HG02642 (cell line): Measurements from ENCODE around the gene GREM2.

ENCODE experiments used
- ATAC-seq: cut with Tn5 transposase; IDR thresholded peaks from one replicate; pipeline ENCODE4 v1.9.1; 2021; ENCODE audit warnings: mild to moderate bottlenecking; ENCODE audit not compliant: unreplicated experiment, poor library complexity

Gene GREM2

GRCh38 chr1:240567066-240567465, 44.9 kb downstream of the GREM2 start:
- no peak for ATAC-seq

DNA sequence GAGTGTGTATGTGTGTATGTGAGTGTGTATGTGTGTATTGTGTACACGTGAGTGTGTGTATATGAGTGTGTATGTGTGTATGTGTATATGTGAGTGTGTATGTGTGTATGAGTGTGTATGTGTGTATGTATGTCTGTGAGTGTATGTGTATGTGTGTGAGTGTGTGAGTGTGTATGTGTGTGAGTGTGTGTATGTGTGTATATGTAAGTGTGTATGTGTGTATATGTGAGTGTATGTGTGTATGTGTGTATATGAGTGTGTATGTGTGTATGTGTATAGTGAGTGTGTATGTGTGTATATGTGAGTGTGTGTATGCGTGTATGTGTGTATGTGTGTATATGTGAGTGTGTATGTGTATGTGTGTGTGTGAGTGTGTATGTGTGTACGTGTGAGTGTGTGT, 49.2 kb downstream of the GREM2 start:
- no peak for ATAC-seq

DNA sequence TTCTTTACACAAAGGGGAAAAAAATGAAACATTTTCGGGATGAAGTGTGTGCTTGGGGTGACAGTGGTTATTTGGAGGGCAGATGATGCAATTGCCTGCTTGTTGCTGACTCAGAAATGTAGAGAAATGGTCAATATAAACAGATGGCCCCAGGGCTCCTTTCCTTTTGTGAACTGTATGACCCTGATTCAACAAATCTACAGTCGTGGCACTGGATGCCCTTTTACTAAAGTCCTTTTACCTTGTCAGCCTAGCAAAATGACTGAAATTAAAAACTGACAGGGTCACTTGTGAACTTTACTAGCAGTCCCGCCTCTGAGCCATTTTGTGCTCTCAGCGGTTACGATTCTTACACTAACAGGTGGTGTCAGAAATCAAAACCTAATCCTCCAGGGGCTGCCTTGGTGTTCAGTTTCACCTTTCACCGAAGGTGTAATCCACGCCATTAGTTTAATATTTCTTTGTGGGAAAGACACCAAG, 49.8 kb downstream of the GREM2 start:
- ATAC-seq, result no peak

- ATAC-seq, result no peak
These were observed 52.2 kb downstream of the GREM2 start for GRCh38 chr1:240559781-240560180.

- no peak for ATAC-seq
These were observed 56.4 kb downstream of the GREM2 start for GRCh38 chr1:240555524-240555923.

DNA sequence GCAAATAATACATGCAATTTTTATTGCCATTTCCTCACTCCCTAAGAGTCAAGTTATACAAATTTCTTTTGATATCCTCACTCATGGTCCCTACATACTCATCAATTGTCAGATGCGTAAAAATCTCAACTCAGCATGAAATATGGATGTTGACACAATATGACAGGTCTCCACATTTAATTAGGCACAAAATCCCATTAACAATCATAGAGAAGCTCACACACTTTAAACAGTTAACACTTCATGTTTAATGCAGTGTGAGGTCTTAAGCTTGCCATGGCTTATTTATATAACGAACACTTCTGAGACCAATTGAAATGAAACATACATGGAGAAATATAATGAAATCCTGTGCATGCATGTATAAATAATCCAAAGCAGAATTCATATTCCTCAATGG, 58.6 kb downstream of the GREM2 start:
- no peak for ATAC-seq

- no peak for ATAC-seq
These were observed 72.1 kb downstream of the GREM2 start for GRCh38 chr1:240539769-240540414.

GRCh38 chr1:240538776-240539430, 73.1 kb downstream of the GREM2 start:
- ATAC-seq, result no peak

DNA sequence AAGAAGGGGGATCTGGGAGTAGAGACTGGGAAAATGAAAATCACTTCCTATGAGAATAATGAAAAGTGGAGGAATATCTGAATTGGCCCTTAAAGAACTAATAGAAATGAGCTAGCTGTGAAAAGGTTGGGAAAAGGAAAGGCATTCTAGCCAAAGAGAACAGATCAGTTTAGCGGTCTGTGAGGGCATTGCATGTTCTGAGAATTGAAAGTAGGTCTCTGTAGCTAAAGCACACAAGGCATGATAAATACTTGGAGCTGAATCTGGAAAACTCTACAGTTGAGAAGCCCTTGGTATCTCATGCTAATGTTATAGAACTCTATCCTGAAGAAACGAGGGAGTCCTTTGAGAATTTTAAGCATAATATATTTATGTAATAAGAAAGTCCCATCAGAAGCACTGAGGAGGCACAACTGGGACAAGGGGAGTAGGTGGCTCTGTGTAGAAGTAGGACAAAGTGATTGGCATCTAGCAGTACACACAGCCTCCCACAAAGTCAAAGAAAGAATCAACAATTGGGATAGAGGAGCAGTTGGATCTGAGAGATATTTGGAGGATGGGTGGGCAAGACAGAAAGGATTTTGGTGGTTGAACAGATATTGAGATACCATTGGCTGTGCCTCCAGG, 78.7 kb downstream of the GREM2 start:
- no peak for ATAC-seq

DNA sequence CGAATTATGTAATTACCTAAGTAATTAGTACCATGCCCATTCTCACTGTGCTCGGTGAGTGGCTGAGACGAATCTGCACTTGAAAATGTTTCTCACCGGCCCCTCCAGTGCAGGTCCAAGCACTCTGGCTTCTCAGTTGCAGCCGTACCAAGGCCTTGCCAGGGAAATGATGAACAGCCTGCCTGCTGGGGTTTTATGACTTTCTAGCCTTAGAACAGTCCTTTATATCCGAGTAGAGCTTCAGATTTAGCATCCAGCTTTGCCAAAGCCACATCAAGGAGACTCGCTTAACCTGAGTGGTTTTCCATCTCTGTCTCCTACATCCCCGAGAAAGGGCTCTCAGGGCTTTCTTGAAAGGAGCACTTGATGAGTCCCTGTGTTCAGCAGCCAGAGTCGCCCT, 83.4 kb downstream of the GREM2 start:
- no peak for ATAC-seq

- no peak for ATAC-seq
These were observed 84.9 kb downstream of the GREM2 start for GRCh38 chr1:240527086-240527485.

DNA sequence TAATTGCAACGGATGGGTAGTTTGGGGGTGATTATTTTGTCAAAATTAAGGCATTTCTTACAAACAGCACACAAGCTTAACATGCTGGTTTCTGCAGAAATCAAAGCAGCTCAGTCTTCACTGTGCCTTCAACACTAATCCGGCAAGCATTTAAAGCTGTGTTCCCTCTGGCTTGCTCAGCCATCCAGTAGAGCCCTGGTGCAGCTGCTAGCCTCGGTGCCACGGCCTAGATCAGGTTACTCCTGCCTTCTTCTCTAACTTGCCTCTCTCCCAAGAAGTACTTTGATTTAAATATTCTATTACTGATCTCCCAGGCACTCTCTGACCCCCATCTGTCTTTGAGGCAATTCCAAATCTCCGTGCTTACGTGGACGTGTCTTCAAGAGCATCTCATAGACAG, 85.6 kb downstream of the GREM2 start:
- ATAC-seq, result no peak

DNA sequence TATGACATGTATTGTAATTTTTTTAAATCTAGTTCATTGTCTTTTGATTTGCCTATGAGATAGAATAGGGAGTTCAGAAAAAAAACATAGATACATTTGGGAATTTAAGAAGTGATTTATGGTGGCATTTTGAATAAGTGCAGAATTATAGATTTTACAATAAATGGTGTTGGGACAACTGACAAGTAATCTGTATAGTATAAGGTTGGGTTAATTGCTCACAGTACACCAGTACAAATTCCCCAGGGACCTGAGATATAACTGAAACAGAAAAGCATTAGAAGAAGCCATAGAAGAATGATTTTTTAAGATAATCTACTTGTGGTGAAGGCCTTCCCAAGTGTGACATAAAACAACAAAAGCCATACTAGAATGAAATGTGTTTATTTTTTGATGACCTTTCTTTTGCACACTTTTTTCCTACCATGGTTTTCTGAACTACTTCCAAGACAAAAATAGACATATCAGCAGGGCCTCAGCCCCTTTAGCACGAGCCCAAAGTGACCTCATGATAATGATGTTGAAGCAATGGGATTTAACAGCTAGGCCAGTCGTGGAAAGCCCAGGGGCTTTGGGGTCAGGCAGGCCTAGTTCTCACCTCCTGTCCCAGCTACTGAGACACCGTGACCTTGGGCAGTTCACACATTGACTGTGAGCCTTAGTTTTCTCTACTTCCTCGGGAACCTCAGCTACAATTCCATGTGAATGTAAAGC, 87.4 kb downstream of the GREM2 start:
- no peak for ATAC-seq

GRCh38 chr1:240522122-240522822, 89.7 kb downstream of the GREM2 start:
- no peak for ATAC-seq

- ATAC-seq, result no peak
These were observed 94.1 kb downstream of the GREM2 start for GRCh38 chr1:240517891-240518290.

- no peak for ATAC-seq
These were observed 95.9 kb downstream of the GREM2 start for GRCh38 chr1:240516069-240516468.

- ATAC-seq, result no peak
These were observed 96.5 kb downstream of the GREM2 start for GRCh38 chr1:240515505-240515904.

- no peak for ATAC-seq
These were observed 100.2 kb downstream of the GREM2 start for GRCh38 chr1:240511789-240512188.

DNA sequence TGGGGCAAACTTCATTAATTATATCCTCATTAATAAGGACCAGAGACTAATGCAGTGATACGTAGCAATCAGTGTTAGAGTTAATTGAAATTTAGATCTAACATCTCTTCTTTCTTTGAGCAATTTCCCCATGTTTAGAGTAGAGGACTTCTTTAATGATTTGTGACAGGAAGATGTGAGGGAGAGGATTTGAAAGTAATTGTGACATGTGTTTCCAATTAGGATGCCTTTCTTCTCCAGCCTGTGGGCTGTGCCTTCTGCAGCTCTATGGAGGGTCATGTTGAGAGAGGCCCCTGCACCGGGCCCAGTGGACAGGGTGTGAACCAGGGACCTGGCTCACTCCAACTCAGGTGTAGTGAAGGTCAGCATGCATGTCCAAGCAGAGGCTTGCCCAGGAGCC, 103.0 kb downstream of the GREM2 start:
- ATAC-seq, result no peak

DNA sequence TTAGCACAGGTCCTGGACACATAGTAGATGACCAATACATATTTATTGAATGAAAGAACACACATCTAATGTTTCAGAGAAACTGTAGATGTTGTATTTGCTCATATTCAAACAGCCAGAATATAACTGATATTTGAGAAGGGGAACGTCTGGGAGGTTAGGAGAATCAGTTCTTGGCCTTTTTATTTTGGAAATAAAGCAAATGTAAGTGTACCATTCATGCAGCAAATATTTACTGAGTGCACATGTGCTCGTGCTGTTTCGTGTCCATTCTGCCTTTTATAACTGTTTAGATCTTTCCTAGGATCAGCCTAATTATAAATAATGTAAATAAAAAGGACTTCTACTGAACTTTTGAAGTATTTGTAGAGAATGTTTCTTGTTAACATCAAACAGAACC, 103.8 kb downstream of the GREM2 start:
- no peak for ATAC-seq
